ENCODE data around the gene GIGYF2.

DNA sequence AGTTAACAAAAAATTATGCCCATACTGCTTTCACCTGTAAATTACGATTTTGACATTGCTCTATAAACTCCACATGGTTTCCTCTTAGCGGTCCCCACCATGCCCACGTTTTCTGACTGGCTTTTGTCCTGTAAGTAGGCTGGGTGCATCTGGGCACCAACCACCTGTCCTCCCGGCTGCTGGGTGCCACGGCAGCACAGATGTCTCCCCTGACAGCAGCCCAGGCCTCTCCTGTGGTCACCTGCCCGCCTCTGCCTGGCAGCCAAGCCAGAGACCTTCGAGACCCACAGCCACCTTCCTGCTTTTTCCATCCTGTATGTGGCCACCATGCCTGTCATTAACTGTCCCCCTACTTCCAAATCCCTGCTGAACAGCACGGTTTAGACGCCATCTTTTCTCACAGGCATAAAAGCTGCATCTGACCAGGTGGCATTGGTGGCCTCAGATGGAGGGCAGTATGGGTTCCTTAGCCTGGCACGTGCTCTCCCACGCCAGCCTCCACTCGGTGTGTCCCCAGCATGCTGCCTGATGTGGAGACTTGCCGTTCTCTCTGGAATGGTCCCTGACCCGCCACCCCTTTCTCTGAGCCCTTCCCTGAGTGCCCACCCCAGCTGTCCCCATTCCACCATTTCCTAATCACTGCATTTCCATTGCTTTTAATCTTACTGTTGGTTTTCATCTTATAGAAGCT lies 191.9 kb downstream of the GIGYF2 start:
- TF ChIP-seq, protein P1, sequence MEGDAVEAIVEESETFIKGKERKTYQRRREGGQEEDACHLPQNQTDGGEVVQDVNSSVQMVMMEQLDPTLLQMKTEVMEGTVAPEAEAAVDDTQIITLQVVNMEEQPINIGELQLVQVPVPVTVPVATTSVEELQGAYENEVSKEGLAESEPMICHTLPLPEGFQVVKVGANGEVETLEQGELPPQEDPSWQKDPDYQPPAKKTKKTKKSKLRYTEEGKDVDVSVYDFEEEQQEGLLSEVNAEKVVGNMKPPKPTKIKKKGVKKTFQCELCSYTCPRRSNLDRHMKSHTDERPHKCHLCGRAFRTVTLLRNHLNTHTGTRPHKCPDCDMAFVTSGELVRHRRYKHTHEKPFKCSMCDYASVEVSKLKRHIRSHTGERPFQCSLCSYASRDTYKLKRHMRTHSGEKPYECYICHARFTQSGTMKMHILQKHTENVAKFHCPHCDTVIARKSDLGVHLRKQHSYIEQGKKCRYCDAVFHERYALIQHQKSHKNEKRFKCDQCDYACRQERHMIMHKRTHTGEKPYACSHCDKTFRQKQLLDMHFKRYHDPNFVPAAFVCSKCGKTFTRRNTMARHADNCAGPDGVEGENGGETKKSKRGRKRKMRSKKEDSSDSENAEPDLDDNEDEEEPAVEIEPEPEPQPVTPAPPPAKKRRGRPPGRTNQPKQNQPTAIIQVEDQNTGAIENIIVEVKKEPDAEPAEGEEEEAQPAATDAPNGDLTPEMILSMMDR (IDR thresholded peaks at IDR 0.05 in 2 of 3, conservative IDR thresholded peaks at IDR 0.05 in 1 of 3; ENCODE audit: borderline replicate concordance in 1 of 3, insufficient read depth in 1 of 3, low read depth in 2 of 3, low read length in 2 of 3), result no peak
- TF ChIP-seq POLR2A (IDR thresholded peaks at IDR 0.05; ENCODE audit: borderline replicate concordance, extremely low read depth, insufficient read depth, insufficient read length), result no peak
- TF ChIP-seq, protein P2, sequence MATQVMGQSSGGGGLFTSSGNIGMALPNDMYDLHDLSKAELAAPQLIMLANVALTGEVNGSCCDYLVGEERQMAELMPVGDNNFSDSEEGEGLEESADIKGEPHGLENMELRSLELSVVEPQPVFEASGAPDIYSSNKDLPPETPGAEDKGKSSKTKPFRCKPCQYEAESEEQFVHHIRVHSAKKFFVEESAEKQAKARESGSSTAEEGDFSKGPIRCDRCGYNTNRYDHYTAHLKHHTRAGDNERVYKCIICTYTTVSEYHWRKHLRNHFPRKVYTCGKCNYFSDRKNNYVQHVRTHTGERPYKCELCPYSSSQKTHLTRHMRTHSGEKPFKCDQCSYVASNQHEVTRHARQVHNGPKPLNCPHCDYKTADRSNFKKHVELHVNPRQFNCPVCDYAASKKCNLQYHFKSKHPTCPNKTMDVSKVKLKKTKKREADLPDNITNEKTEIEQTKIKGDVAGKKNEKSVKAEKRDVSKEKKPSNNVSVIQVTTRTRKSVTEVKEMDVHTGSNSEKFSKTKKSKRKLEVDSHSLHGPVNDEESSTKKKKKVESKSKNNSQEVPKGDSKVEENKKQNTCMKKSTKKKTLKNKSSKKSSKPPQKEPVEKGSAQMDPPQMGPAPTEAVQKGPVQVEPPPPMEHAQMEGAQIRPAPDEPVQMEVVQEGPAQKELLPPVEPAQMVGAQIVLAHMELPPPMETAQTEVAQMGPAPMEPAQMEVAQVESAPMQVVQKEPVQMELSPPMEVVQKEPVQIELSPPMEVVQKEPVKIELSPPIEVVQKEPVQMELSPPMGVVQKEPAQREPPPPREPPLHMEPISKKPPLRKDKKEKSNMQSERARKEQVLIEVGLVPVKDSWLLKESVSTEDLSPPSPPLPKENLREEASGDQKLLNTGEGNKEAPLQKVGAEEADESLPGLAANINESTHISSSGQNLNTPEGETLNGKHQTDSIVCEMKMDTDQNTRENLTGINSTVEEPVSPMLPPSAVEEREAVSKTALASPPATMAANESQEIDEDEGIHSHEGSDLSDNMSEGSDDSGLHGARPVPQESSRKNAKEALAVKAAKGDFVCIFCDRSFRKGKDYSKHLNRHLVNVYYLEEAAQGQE (IDR thresholded peaks at IDR 0.05; ENCODE audit: low read depth), result no peak

All from HCT116 (cell line).